HG03097 (cell line): Measurements from ENCODE around the gene PACS2.

Source experiments
- ATAC-seq: cut with Tn5 transposase; IDR thresholded peaks from one replicate; pipeline ENCODE4 v1.9.1; 2021; ENCODE audit not compliant: unreplicated experiment, low FRiP score

PACS2 gene

GRCh38 chr14:105366386-105367074 lies 52.0 kb downstream of the PACS2 start:
- no peak for ATAC-seq

- ATAC-seq: no peak
Observed at GRCh38 chr14:105367116-105368031, 52.8 kb downstream of the PACS2 start.

- ATAC-seq: no peak
Observed at GRCh38 chr14:105368032-105368417, 53.5 kb downstream of the PACS2 start.

- ATAC-seq: no peak
Observed at GRCh38 chr14:105368426-105368825, 53.9 kb downstream of the PACS2 start.

GRCh38 chr14:105368910-105369652 lies 54.5 kb downstream of the PACS2 start:
- no peak for ATAC-seq

GRCh38 chr14:105369653-105370040 lies 55.1 kb downstream of the PACS2 start:
- no peak for ATAC-seq

- ATAC-seq: no peak
Observed at GRCh38 chr14:105374389-105374788, 59.8 kb downstream of the PACS2 start.

- no peak for ATAC-seq
Observed at GRCh38 chr14:105375635-105376057, 61.1 kb downstream of the PACS2 start.

GRCh38 chr14:105376521-105377440 lies 62.2 kb downstream of the PACS2 start:
- no peak for ATAC-seq

- ATAC-seq: no peak
Observed at GRCh38 chr14:105377555-105378182, 63.1 kb downstream of the PACS2 start.

GRCh38 chr14:105378199-105378598 lies 63.7 kb downstream of the PACS2 start:
- ATAC-seq: no peak

GRCh38 chr14:105378873-105379685 lies 64.5 kb downstream of the PACS2 start:
- no peak for ATAC-seq

GRCh38 chr14:105379946-105380345 lies 65.4 kb downstream of the PACS2 start:
- ATAC-seq: no peak

GRCh38 chr14:105380756-105381155 lies 66.2 kb downstream of the PACS2 start:
- no peak for ATAC-seq

- no peak for ATAC-seq
Observed at GRCh38 chr14:105381446-105382342, 67.1 kb downstream of the PACS2 start.

GRCh38 chr14:105382343-105383082 lies 68.0 kb downstream of the PACS2 start:
- ATAC-seq: no peak

GRCh38 chr14:105383083-105383730 lies 68.7 kb downstream of the PACS2 start:
- ATAC-seq: no peak
